HEK293 (cell line): ENCODE measurements around the gene INPP4B.

Experiments used
- CTCF ChIA-PET: fragments of 350-600 bp; formaldehyde crosslinking; extraction: SDS; loops from one replicate; lab custom pipeline; 2021; ENCODE audit warnings: antibody characterized with exemption; lab: Yijun Ruan, JAX
- POLR2A ChIA-PET: fragments of 300-600 bp; formaldehyde crosslinking; extraction: SDS; loops from one replicate; lab custom pipeline; 2020; ENCODE audit warnings: antibody characterized with exemption, inconsistent platforms; lab: Yijun Ruan, JAX
- H3K27ac ChIP-seq: fragments of 200-500 bp; sonication (Bioruptor generic); 2 replicates; pipeline ENCODE4 v1.5.1; 2014; ENCODE audit warnings: low read depth, low read length, control low read depth, inconsistent platforms; ENCODE audit errors: extremely low read depth
- H3K36me3 ChIP-seq, 2 experiments: fragments of 200-500 bp in 1 of 2; sonication (Bioruptor generic) in 1 of 2; 1 replicate in 1 of 2; 2 replicates in 1 of 2; pipeline ENCODE4 v1.5.1; 2014 to 2017; ENCODE audit warnings: inconsistent platforms in 2 of 2, low read length in 2 of 2; ENCODE audit not compliant: control insufficient read depth in 2 of 2, insufficient read depth in 1 of 2
- H3K4me1 ChIP-seq: fragments of 200-500 bp; sonication (Bioruptor generic); 2 replicates; pipeline ENCODE4 v1.5.1; 2014; ENCODE audit warnings: mild to moderate bottlenecking, low read length, inconsistent platforms; ENCODE audit not compliant: control insufficient read depth, insufficient read depth
- H3K4me3 ChIP-seq: 2 replicates; pipeline ENCODE4 v1.5.1; 2011; ENCODE audit warnings: low read depth, mild to moderate bottlenecking, control low read depth, low read length, moderate library complexity
- H3K9me3 ChIP-seq: fragments of 200-500 bp; sonication (Bioruptor generic); 2 replicates; pipeline ENCODE4 v1.5.1; 2014; ENCODE audit warnings: low read depth, low read length, inconsistent platforms; ENCODE audit not compliant: control insufficient read depth, insufficient read depth
- GLI2 ChIP-seq: fragments of 450-650 bp; formaldehyde crosslinking; IDR thresholded peaks from 2 replicates; pipeline ENCODE4; 2017; ENCODE audit warnings: missing biosample characterization, missing genetic modification characterization, low read depth, borderline replicate concordance
- KLF16 ChIP-seq: fragments of 450-650 bp; formaldehyde crosslinking; IDR thresholded peaks from 2 replicates; pipeline ENCODE4 v1.5.1; 2017; ENCODE audit warnings: missing biosample characterization, missing genetic modification characterization
- KLF7 ChIP-seq: fragments of 450-650 bp; formaldehyde crosslinking; IDR thresholded peaks from 2 replicates; pipeline ENCODE4 v1.5.1; 2016; ENCODE audit warnings: missing biosample characterization, missing genetic modification characterization, borderline replicate concordance
- REST ChIP-seq: fragments of 450-650 bp; formaldehyde crosslinking; IDR thresholded peaks from 2 replicates; pipeline ENCODE4 v1.5.1; 2016; ENCODE audit warnings: missing biosample characterization, missing genetic modification characterization
- SETDB1 ChIP-seq: IDR thresholded peaks from one replicate; pipeline ENCODE4 v1.6.1; 2017; ENCODE audit warnings: mild to moderate bottlenecking, low read length, moderate library complexity, mixed read lengths; ENCODE audit not compliant: insufficient read length
- YY2 ChIP-seq: fragments of 450-650 bp; formaldehyde crosslinking; IDR thresholded peaks from 2 replicates; pipeline ENCODE4 v1.5.1; 2016; ENCODE audit warnings: missing biosample characterization, missing genetic modification characterization
- ZNF112 ChIP-seq: fragments of 450-650 bp; formaldehyde crosslinking; IDR thresholded peaks from 2 replicates; pipeline ENCODE4 v1.5.0; 2017; ENCODE audit warnings: missing biosample characterization, missing genetic modification characterization
- ZNF114 ChIP-seq: fragments of 450-650 bp; formaldehyde crosslinking; IDR thresholded peaks from 2 replicates; pipeline ENCODE4 v1.5.0; 2017; ENCODE audit warnings: missing biosample characterization, missing genetic modification characterization
- ZNF169 ChIP-seq: fragments of 450-650 bp; formaldehyde crosslinking; IDR thresholded peaks from 2 replicates; pipeline ENCODE4 v1.5.1; 2016; ENCODE audit warnings: missing biosample characterization, missing genetic modification characterization
- ZNF398 ChIP-seq: fragments of 450-650 bp; formaldehyde crosslinking; IDR thresholded peaks from 2 replicates; pipeline ENCODE4 v1.5.1; 2017; ENCODE audit warnings: missing biosample characterization, missing genetic modification characterization
- ZNF501 ChIP-seq: fragments of 450-650 bp; formaldehyde crosslinking; IDR thresholded peaks from 2 replicates; pipeline ENCODE4 v1.5.1; 2016; ENCODE audit warnings: missing biosample characterization, missing genetic modification characterization
- ZNF521 ChIP-seq: fragments of 450-650 bp; formaldehyde crosslinking; IDR thresholded peaks from 2 replicates; pipeline ENCODE4 v1.5.1; 2017; ENCODE audit warnings: missing biosample characterization, mild to moderate bottlenecking, missing genetic modification characterization
- ZNF544 ChIP-seq: fragments of 450-650 bp; formaldehyde crosslinking; IDR thresholded peaks from 2 replicates; pipeline ENCODE4 v1.5.0; 2017; ENCODE audit warnings: missing biosample characterization, missing genetic modification characterization
- ZNF555 ChIP-seq: fragments of 450-650 bp; formaldehyde crosslinking; conservative IDR thresholded peaks from 2 replicates; pipeline ENCODE4 v1.5.1; 2017; ENCODE audit warnings: missing biosample characterization, mild to moderate bottlenecking, missing genetic modification characterization, inconsistent platforms
- ZSCAN23 ChIP-seq: fragments of 450-650 bp; formaldehyde crosslinking; IDR thresholded peaks from 2 replicates; pipeline ENCODE4 v1.5.1; 2016; ENCODE audit warnings: missing biosample characterization, missing genetic modification characterization
- TF ChIP-seq, protein P1 (sequence below): fragments of 450-650 bp; formaldehyde crosslinking; IDR thresholded peaks from 2 replicates; pipeline ENCODE4 v1.5.1; 2016; ENCODE audit warnings: missing biosample characterization, missing genetic modification characterization
- TF ChIP-seq, protein P2 (sequence below): fragments of 450-650 bp; formaldehyde crosslinking; IDR thresholded peaks from 2 replicates; pipeline ENCODE4 v1.5.1; 2017; ENCODE audit warnings: missing biosample characterization, missing genetic modification characterization
- TF ChIP-seq, protein P3 (sequence below): fragments of 450-650 bp; formaldehyde crosslinking; IDR thresholded peaks from 2 replicates; pipeline ENCODE4 v1.5.1; 2016; ENCODE audit warnings: missing biosample characterization, missing genetic modification characterization, borderline replicate concordance
- TF ChIP-seq, protein P4 (sequence below): fragments of 450-650 bp; formaldehyde crosslinking; IDR thresholded peaks from 2 replicates; pipeline ENCODE4 v1.5.1; 2016; ENCODE audit warnings: missing biosample characterization, missing genetic modification characterization, borderline replicate concordance

Gene INPP4B

DNA sequence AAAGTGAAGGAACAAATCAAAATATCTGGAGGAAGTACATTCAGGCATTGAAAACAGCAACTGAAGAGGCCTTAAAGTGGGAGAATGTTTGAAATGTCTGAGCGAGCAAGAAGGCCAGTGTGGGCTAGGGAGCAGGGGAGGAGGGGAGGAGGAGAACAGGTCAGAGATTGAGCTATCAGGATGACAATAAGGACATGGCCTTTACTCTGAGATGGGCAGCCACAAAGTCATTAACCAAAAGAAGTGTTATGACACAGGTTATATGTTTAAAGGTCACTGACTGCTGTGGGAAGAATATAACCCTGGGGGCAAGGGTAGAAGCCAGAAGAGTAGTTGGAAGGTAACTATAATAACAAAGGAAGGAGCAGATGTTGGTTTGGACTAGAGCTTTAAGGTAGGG lies 315.4 kb downstream of the INPP4B start:
- Histone ChIP-seq H3K36me3 (no peaks in the 10 kb centered on the region), H3K4me3 (no peak overlapping the region), H3K27ac (no peak overlapping the region), H3K4me1 (no peaks in the 10 kb centered on the region), H3K9me3 (no peaks in the 10 kb centered on the region)
- TF ChIP-seq KLF16 (tag by site-specific recombination) (no peak), SETDB1 (no peak)
- TF ChIP-seq, protein P1, sequence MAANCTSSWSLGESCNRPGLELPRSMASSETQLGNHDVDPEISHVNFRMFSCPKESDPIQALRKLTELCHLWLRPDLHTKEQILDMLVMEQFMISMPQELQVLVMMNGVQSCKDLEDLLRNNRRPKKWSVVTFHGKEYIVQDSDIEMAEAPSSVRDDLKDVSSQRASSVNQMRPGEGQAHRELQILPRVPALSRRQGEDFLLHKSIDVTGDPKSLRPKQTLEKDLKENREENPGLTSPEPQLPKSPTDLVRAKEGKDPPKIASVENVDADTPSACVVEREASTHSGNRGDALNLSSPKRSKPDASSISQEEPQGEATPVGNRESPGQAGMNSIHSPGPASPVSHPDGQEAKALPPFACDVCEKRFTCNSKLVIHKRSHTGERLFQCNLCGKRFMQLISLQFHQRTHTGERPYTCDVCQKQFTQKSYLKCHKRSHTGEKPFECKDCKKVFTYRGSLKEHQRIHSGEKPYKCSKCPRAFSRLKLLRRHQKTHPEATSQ (tag by site-specific recombination): no peak
- TF ChIP-seq, protein P2, sequence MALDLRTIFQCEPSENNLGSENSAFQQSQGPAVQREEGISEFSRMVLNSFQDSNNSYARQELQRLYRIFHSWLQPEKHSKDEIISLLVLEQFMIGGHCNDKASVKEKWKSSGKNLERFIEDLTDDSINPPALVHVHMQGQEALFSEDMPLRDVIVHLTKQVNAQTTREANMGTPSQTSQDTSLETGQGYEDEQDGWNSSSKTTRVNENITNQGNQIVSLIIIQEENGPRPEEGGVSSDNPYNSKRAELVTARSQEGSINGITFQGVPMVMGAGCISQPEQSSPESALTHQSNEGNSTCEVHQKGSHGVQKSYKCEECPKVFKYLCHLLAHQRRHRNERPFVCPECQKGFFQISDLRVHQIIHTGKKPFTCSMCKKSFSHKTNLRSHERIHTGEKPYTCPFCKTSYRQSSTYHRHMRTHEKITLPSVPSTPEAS (tag by site-specific recombination): no peak
- ChIA-PET POLR2A (no interaction called here), CTCF (no interaction called here)

DNA sequence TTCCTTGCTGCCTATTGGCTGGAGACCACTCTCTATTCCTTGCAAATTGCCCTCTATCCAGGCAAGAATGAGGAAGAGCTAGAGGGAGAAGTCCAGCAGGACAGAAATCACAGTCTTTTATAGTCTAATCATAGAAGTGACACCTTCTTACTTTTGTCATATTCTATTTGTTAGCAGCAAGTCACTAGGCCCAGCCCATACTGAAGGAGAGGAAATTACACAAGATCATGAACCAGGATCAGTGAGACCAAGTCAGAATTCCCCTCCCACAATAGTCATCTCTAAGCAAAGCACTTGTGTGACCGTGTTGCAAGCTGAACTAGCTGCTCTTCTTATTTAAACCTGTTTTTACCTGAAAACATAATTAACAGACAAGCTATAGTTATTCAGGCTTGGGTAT lies 317.7 kb downstream of the INPP4B start:
- Histone ChIP-seq H3K4me1 (no peaks in the 10 kb centered on the region), H3K9me3 (no peaks in the 10 kb centered on the region), H3K36me3 (no peaks in the 10 kb centered on the region), H3K27ac (no peak overlapping the region), H3K4me3 (no peak overlapping the region)
- CTCF ChIA-PET: interaction anchor here (0.6 kb wide), 1 partner anchor 384 kb away, joined by 3 read pairs; no protein-coding TSS in a partner anchor
- POLR2A ChIA-PET: no interaction called here
- no peak for TF ChIP-seq ZNF114 (tag by site-specific recombination)
- no peak for TF ChIP-seq GLI2 (tag by site-specific recombination)
- TF ChIP-seq ZNF398 (tag by site-specific recombination): no peak
- no peak for TF ChIP-seq ZNF112 (tag by site-specific recombination)
- TF ChIP-seq ZNF521 (tag by site-specific recombination): no peak
- TF ChIP-seq, protein P3, sequence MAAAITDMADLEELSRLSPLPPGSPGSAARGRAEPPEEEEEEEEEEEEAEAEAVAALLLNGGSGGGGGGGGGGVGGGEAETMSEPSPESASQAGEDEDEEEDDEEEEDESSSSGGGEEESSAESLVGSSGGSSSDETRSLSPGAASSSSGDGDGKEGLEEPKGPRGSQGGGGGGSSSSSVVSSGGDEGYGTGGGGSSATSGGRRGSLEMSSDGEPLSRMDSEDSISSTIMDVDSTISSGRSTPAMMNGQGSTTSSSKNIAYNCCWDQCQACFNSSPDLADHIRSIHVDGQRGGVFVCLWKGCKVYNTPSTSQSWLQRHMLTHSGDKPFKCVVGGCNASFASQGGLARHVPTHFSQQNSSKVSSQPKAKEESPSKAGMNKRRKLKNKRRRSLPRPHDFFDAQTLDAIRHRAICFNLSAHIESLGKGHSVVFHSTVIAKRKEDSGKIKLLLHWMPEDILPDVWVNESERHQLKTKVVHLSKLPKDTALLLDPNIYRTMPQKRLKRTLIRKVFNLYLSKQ (tag by site-specific recombination): no peak

DNA sequence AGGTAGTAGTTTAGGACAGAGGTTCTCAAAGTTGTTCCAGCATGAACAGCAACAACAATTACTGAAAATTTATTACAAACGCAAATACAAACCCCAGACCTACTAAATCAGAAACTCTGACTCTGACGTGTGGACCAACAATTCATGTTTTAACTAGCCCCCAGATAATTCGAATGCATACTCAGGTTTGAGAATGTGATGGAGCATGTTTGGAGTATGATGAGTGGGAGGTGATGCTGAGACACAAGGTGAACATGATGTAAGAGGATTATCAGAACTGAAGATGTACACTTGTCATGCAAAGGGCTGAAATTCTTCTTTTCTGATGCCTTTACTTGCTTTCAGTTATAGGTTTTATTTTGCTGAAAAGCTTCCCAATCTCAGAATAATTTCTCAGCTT lies 323.0 kb downstream of the INPP4B start:
- Histone ChIP-seq H3K4me1 (no peaks in the 10 kb centered on the region), H3K36me3 (no peaks in the 10 kb centered on the region), H3K9me3 (no peaks in the 10 kb centered on the region), H3K27ac (no peak overlapping the region), H3K4me3 (no peak overlapping the region)
- CTCF ChIA-PET: no interaction called here
- POLR2A ChIA-PET: no interaction called here
- TF ChIP-seq REST (tag by site-specific recombination): no peak
- TF ChIP-seq ZNF501: no peak
- TF ChIP-seq KLF7 (tag by site-specific recombination): no peak
- TF ChIP-seq ZSCAN23 (tag by site-specific recombination): no peak
- TF ChIP-seq ZNF555 (tag by site-specific recombination): no peak
- TF ChIP-seq YY2 (tag by site-specific recombination): no peak
- TF ChIP-seq ZNF544 (tag by site-specific recombination): no peak
- TF ChIP-seq, protein P4, sequence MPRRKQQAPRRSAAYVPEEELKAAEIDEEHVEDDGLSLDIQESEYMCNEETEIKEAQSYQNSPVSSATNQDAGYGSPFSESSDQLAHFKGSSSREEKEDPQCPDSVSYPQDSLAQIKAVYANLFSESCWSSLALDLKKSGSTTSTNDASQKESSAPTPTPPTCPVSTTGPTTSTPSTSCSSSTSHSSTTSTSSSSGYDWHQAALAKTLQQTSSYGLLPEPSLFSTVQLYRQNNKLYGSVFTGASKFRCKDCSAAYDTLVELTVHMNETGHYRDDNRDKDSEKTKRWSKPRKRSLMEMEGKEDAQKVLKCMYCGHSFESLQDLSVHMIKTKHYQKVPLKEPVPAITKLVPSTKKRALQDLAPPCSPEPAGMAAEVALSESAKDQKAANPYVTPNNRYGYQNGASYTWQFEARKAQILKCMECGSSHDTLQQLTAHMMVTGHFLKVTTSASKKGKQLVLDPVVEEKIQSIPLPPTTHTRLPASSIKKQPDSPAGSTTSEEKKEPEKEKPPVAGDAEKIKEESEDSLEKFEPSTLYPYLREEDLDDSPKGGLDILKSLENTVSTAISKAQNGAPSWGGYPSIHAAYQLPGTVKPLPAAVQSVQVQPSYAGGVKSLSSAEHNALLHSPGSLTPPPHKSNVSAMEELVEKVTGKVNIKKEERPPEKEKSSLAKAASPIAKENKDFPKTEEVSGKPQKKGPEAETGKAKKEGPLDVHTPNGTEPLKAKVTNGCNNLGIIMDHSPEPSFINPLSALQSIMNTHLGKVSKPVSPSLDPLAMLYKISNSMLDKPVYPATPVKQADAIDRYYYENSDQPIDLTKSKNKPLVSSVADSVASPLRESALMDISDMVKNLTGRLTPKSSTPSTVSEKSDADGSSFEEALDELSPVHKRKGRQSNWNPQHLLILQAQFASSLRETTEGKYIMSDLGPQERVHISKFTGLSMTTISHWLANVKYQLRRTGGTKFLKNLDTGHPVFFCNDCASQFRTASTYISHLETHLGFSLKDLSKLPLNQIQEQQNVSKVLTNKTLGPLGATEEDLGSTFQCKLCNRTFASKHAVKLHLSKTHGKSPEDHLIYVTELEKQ (tag by site-specific recombination): no peak
- TF ChIP-seq ZNF169: no peak
